Activated naive CD4-positive, alpha-beta T cell treated with anti-CD3 and anti-CD28 coated beads, Interleukin-2, amount 10 ng/mL, durations not matched to agents 7 days and 5 days (primary cell): ENCODE results near the gene PCP4.

Source experiments
- CTCF ChIA-PET: fragments of 350-600 bp; sonication (Branson Sonifier 250); formaldehyde crosslinking; loops from one replicate; lab custom pipeline; 2021; ENCODE audit warnings: antibody characterized with exemption; lab: Charles Lee
- DNase-seq: peaks from one replicate; pipeline ENCODE4 v3.0.0-alpha.2; 2020
- H3K27ac Mint-ChIP-seq: one replicate; pipeline ENCODE4 v1.8.0; 2021; ENCODE audit warnings: mild to moderate bottlenecking, moderate library complexity, mixed read lengths
- H3K27me3 Mint-ChIP-seq: one replicate; pipeline ENCODE4 v1.8.0; 2021; ENCODE audit warnings: mild to moderate bottlenecking, mixed read lengths
- H3K36me3 Mint-ChIP-seq: one replicate; pipeline ENCODE4 v1.8.0; 2021; ENCODE audit warnings: mixed read lengths
- H3K4me1 Mint-ChIP-seq: one replicate; pipeline ENCODE4 v1.8.0; 2021; ENCODE audit warnings: mixed read lengths
- H3K4me3 Mint-ChIP-seq: one replicate; pipeline ENCODE4 v1.8.0; 2021; ENCODE audit warnings: mild to moderate bottlenecking, moderate library complexity, mixed read lengths
- H3K9me3 Mint-ChIP-seq: one replicate; pipeline ENCODE4 v1.8.0; 2021; ENCODE audit warnings: mixed read lengths

The PCP4 gene

GRCh38 chr21:39956586-39956985 lies 89.3 kb downstream of the PCP4 start:
- Mint-ChIP-seq H3K9me3 (peaks cover 23% of the 10 kb centered on the region), H3K27me3 (no peaks in the 10 kb centered on the region), H3K4me1 (no peaks in the 10 kb centered on the region), H3K27ac (no peak overlapping the region), H3K36me3 (no peaks in the 10 kb centered on the region), H3K4me3 (no peak overlapping the region)
- no peak for DNase-seq
- CTCF ChIA-PET: no interaction called here

- CTCF ChIA-PET: no interaction called here
- DNase-seq: no peak
- H3K27me3 Mint-ChIP-seq: no peaks in the 10 kb centered on the region
- H3K4me1 Mint-ChIP-seq: no peaks in the 10 kb centered on the region
- no peak overlapping the region for H3K27ac Mint-ChIP-seq
- H3K4me3 Mint-ChIP-seq: no peak overlapping the region
- H3K9me3 Mint-ChIP-seq: peaks cover 29% of the 10 kb centered on the region
- no peaks in the 10 kb centered on the region for H3K36me3 Mint-ChIP-seq
Observed at GRCh38 chr21:39958731-39959130, 91.5 kb downstream of the PCP4 start.

- H3K4me1 Mint-ChIP-seq: no peaks in the 10 kb centered on the region
- no peaks in the 10 kb centered on the region for H3K27me3 Mint-ChIP-seq
- CTCF ChIA-PET: no interaction called here
- H3K4me3 Mint-ChIP-seq: no peak overlapping the region
- peaks cover 32% of the 10 kb centered on the region for H3K9me3 Mint-ChIP-seq
- DNase-seq: no peak
- H3K27ac Mint-ChIP-seq: no peak overlapping the region
- H3K36me3 Mint-ChIP-seq: no peaks in the 10 kb centered on the region
Observed at GRCh38 chr21:39961251-39961650, 94.0 kb downstream of the PCP4 start.

- Mint-ChIP-seq H3K27ac (no peak overlapping the region), H3K4me3 (no peak overlapping the region), H3K27me3 (no peaks in the 10 kb centered on the region), H3K9me3 (peaks cover 53% of the 10 kb centered on the region), H3K36me3 (no peaks in the 10 kb centered on the region), H3K4me1 (no peaks in the 10 kb centered on the region)
- no peak for DNase-seq
- CTCF ChIA-PET: no interaction called here
Observed at GRCh38 chr21:39965026-39965425, 97.8 kb downstream of the PCP4 start.

- CTCF ChIA-PET: no interaction called here
- Mint-ChIP-seq H3K27ac (no peak overlapping the region), H3K4me3 (no peak overlapping the region), H3K4me1 (no peaks in the 10 kb centered on the region), H3K36me3 (no peaks in the 10 kb centered on the region), H3K27me3 (no peaks in the 10 kb centered on the region), H3K9me3 (peaks cover 45% of the 10 kb centered on the region)
- no peak for DNase-seq
Observed at GRCh38 chr21:39966786-39967185, 99.5 kb downstream of the PCP4 start.

- CTCF ChIA-PET: no interaction called here
- Mint-ChIP-seq H3K27me3 (no peaks in the 10 kb centered on the region), H3K36me3 (no peaks in the 10 kb centered on the region), H3K27ac (no peak overlapping the region), H3K4me1 (no peaks in the 10 kb centered on the region), H3K9me3 (peaks cover 43% of the 10 kb centered on the region), H3K4me3 (no peak overlapping the region)
- no peak for DNase-seq
Observed at GRCh38 chr21:39968010-39968409, 100.8 kb downstream of the PCP4 start.

- Mint-ChIP-seq H3K36me3 (no peaks in the 10 kb centered on the region), H3K4me3 (no peak overlapping the region), H3K4me1 (no peaks in the 10 kb centered on the region), H3K27me3 (no peaks in the 10 kb centered on the region), H3K9me3 (peaks cover 36% of the 10 kb centered on the region), H3K27ac (no peak overlapping the region)
- CTCF ChIA-PET: no interaction called here
- DNase-seq: no peak
Observed at GRCh38 chr21:39969691-39970364, 102.6 kb downstream of the PCP4 start.

GRCh38 chr21:39971956-39972355 lies 104.7 kb downstream of the PCP4 start:
- H3K4me3 Mint-ChIP-seq: no peak overlapping the region
- no peaks in the 10 kb centered on the region for H3K36me3 Mint-ChIP-seq
- no peak for DNase-seq
- H3K4me1 Mint-ChIP-seq: no peaks in the 10 kb centered on the region
- H3K27me3 Mint-ChIP-seq: no peaks in the 10 kb centered on the region
- H3K27ac Mint-ChIP-seq: no peak overlapping the region
- peaks cover 34% of the 10 kb centered on the region for H3K9me3 Mint-ChIP-seq
- CTCF ChIA-PET: no interaction called here

GRCh38 chr21:39972471-39972870 lies 105.2 kb downstream of the PCP4 start:
- DNase-seq: no peak
- peaks cover 29% of the 10 kb centered on the region for H3K9me3 Mint-ChIP-seq
- CTCF ChIA-PET: no interaction called here
- H3K4me1 Mint-ChIP-seq: no peaks in the 10 kb centered on the region
- H3K27ac Mint-ChIP-seq: no peak overlapping the region
- H3K27me3 Mint-ChIP-seq: no peaks in the 10 kb centered on the region
- no peak overlapping the region for H3K4me3 Mint-ChIP-seq
- H3K36me3 Mint-ChIP-seq: no peaks in the 10 kb centered on the region

GRCh38 chr21:39972976-39973770 lies 105.9 kb downstream of the PCP4 start:
- DNase-seq: no peak
- H3K27me3 Mint-ChIP-seq: no peaks in the 10 kb centered on the region
- H3K4me1 Mint-ChIP-seq: no peaks in the 10 kb centered on the region
- CTCF ChIA-PET: no interaction called here
- peaks cover 29% of the 10 kb centered on the region for H3K9me3 Mint-ChIP-seq
- H3K4me3 Mint-ChIP-seq: no peak overlapping the region
- no peaks in the 10 kb centered on the region for H3K36me3 Mint-ChIP-seq
- no peak overlapping the region for H3K27ac Mint-ChIP-seq

GRCh38 chr21:39976800-39977199 lies 109.6 kb downstream of the PCP4 start:
- no peak overlapping the region for H3K27ac Mint-ChIP-seq
- no peaks in the 10 kb centered on the region for H3K4me1 Mint-ChIP-seq
- H3K36me3 Mint-ChIP-seq: no peaks in the 10 kb centered on the region
- no peak overlapping the region for H3K4me3 Mint-ChIP-seq
- H3K9me3 Mint-ChIP-seq: peaks cover 18% of the 10 kb centered on the region
- CTCF ChIA-PET: no interaction called here
- DNase-seq: no peak
- no peaks in the 10 kb centered on the region for H3K27me3 Mint-ChIP-seq
